BE2C (cell line): ENCODE results near the gene SSBP3.

Experiments used
- DNase-seq: peaks from one replicate; pipeline ENCODE4 v3.0.0-alpha.2; 2020
- H3K27me3 ChIP-seq: fragments of 250-450 bp; sonication (Bioruptor Pico); 2 replicates; pipeline ENCODE4 v1.5.1; 2020; ENCODE audit warnings: mild to moderate bottlenecking
- H3K36me3 ChIP-seq: fragments of 250-450 bp; sonication (Bioruptor Pico); 2 replicates; pipeline ENCODE4 v1.5.1; 2020; ENCODE audit warnings: mild to moderate bottlenecking
- H3K4me1 ChIP-seq: fragments of 250-450 bp; sonication (Bioruptor Pico); 2 replicates; pipeline ENCODE4 v1.5.1; 2020
- H3K4me3 ChIP-seq: 2 replicates; pipeline ENCODE4 v1.5.1; 2011; ENCODE audit warnings: low read depth, low read length
- H3K9me3 ChIP-seq: fragments of 250-450 bp; sonication (Bioruptor Pico); 2 replicates; pipeline ENCODE4 v1.5.1; 2020
- CTCF ChIP-seq: IDR thresholded peaks from 2 replicates; pipeline ENCODE4 v1.5.1; 2012; ENCODE audit warnings: mild to moderate bottlenecking, low read depth, low read length

SSBP3 gene

GRCh38 chr1:54342742-54343687, 63.2 kb downstream of the SSBP3 start:
- no peak for TF ChIP-seq CTCF
- H3K9me3 ChIP-seq = no peaks in the 10 kb centered on the region
- H3K27me3 ChIP-seq = no peaks in the 10 kb centered on the region
- no peak for DNase-seq
- no peaks in the 10 kb centered on the region for H3K36me3 ChIP-seq
- H3K4me1 ChIP-seq = no peaks in the 10 kb centered on the region
- H3K4me3 ChIP-seq = no peak overlapping the region

GRCh38 chr1:54342288-54342687, 63.9 kb downstream of the SSBP3 start:
- no peaks in the 10 kb centered on the region for H3K4me1 ChIP-seq
- no peak for DNase-seq
- TF ChIP-seq CTCF = no peak
- no peaks in the 10 kb centered on the region for H3K27me3 ChIP-seq
- H3K4me3 ChIP-seq = no peak overlapping the region
- H3K9me3 ChIP-seq = no peaks in the 10 kb centered on the region
- no peaks in the 10 kb centered on the region for H3K36me3 ChIP-seq

- no peak for TF ChIP-seq CTCF
These were observed 64.4 kb downstream of the SSBP3 start for GRCh38 chr1:54341763-54342162.

GRCh38 chr1:54340878-54341277, 65.3 kb downstream of the SSBP3 start:
- no peak for TF ChIP-seq CTCF
- Histone ChIP-seq H3K9me3 (no peaks in the 10 kb centered on the region), H3K27me3 (no peaks in the 10 kb centered on the region), H3K4me3 (no peak overlapping the region), H3K36me3 (no peaks in the 10 kb centered on the region), H3K4me1 (no peaks in the 10 kb centered on the region)
- DNase-seq = no peak

More at GRCh38 chr1:54341763-54342162, 64.4 kb downstream of the SSBP3 start:
- H3K9me3 ChIP-seq = no peaks in the 10 kb centered on the region
- no peaks in the 10 kb centered on the region for H3K27me3 ChIP-seq
- no peak overlapping the region for H3K4me3 ChIP-seq
- no peak for DNase-seq
- no peaks in the 10 kb centered on the region for H3K36me3 ChIP-seq
- no peaks in the 10 kb centered on the region for H3K4me1 ChIP-seq

GRCh38 chr1:54340434-54340833, 65.8 kb downstream of the SSBP3 start:
- Histone ChIP-seq H3K4me1 (no peaks in the 10 kb centered on the region), H3K27me3 (no peaks in the 10 kb centered on the region), H3K36me3 (no peaks in the 10 kb centered on the region), H3K9me3 (no peaks in the 10 kb centered on the region), H3K4me3 (no peak overlapping the region)
- DNase-seq = no peak
- TF ChIP-seq CTCF = no peak

GRCh38 chr1:54339126-54339525, 67.1 kb downstream of the SSBP3 start:
- Histone ChIP-seq H3K9me3 (no peaks in the 10 kb centered on the region), H3K4me3 (no peak overlapping the region), H3K27me3 (no peaks in the 10 kb centered on the region), H3K4me1 (no peaks in the 10 kb centered on the region), H3K36me3 (no peaks in the 10 kb centered on the region)
- DNase-seq = no peak
- TF ChIP-seq CTCF = no peak
